ENCODE measurements around the gene IFNK. TPM values are rescaled to one million over a fixed set of nuclear protein-coding genes. Genes with fewer than 3 reads are reported as not detected.

IFNK gene
- polyA plus RNA-seq, 1 of the 3 experiments (the other 2 are of a cell fraction), result not detected

- Histone ChIP-seq H4K20me1 (ENCODE audit: insufficient read depth) (no peaks in the 10 kb centered on the region), H3K4me2 (no peak overlapping the region), H3K4me3 (ENCODE audit: low read depth in 2 of 2, low read length in 1 of 2) (no peak overlapping the region), H3K27ac (ENCODE audit: low read depth in 2 of 2, low read length in 1 of 2) (no peak overlapping the region; a peak in 1 of 4 replicates), H3K9ac (no peak overlapping the region), H2AFZ (ENCODE audit: low read depth) (no peak overlapping the region), H3K36me3 (replicated peaks in 1 of 2; ENCODE audit: control insufficient read depth in 1 of 2, insufficient read depth in 2 of 2, low read length in 1 of 2) (peaks cover 17 to 51% of the 10 kb centered on the region in 2 experiments), H3K27me3 (ENCODE audit: insufficient read depth) (no peaks in the 10 kb centered on the region), H3K4me1 (ENCODE audit: control insufficient read depth in 1 of 2, insufficient read depth in 2 of 2, low read depth in 1 of 2, low read length in 1 of 2) (no peaks in the 10 kb centered on the region; a peak in 2 of 4 replicates), H3F3A (replicated peaks; ENCODE audit: insufficient read depth) (no peaks in the 10 kb centered on the region), H3K79me2 (ENCODE audit: insufficient read depth) (peaks cover 24% of the 10 kb centered on the region; the same call in 1 of the 2 replicates), H3K9me3 (no peaks in the 10 kb centered on the region), H3K9me2 (no peaks in the 10 kb centered on the region)
- no peak for TF ChIP-seq TCF12 (IDR thresholded peaks at IDR 0.05)
- CTCF ChIA-PET, result interaction anchor here (2.2 kb wide), 1 partner anchor 233 kb away, joined by 7 read pairs; no protein-coding TSS in a partner anchor
- DNase-seq, result no peak
- POLR2A ChIA-PET, result no interaction called here
Measured at GRCh38 chr9:27565696-27566095, 41.6 kb downstream of the IFNK start.

GRCh38 chr9:27566118-27566517 lies 42.0 kb downstream of the IFNK start:
- no peaks in the 10 kb centered on the region for H4K20me1 ChIP-seq (ENCODE audit: insufficient read depth)
- H3K79me2 ChIP-seq (ENCODE audit: insufficient read depth), result peaks cover 29% of the 10 kb centered on the region
- no peak overlapping the region for H3K4me2 ChIP-seq
- no peak overlapping the region for H3K9ac ChIP-seq
- ChIA-PET POLR2A (no interaction called here), CTCF (interaction anchor here (2.2 kb wide), 1 partner anchor 233 kb away, joined by 7 read pairs; no protein-coding TSS in a partner anchor)
- H3K27ac ChIP-seq (ENCODE audit: low read depth in 2 of 2, low read length in 1 of 2), result no peak overlapping the region; a peak in 1 of 4 replicates
- no peak for DNase-seq
- no peaks in the 10 kb centered on the region for H3K9me3 ChIP-seq
- no peak overlapping the region for H3K4me3 ChIP-seq (ENCODE audit: low read depth in 2 of 2, low read length in 1 of 2)
- no peak overlapping the region for H2AFZ ChIP-seq (ENCODE audit: low read depth)
- H3K36me3 ChIP-seq (replicated peaks in 1 of 2; ENCODE audit: control insufficient read depth in 1 of 2, insufficient read depth in 2 of 2, low read length in 1 of 2), result peaks cover 13 to 47% of the 10 kb centered on the region in 2 experiments
- no peaks in the 10 kb centered on the region for H3K27me3 ChIP-seq (ENCODE audit: insufficient read depth)
- no peaks in the 10 kb centered on the region; a peak in 2 of 4 replicates for H3K4me1 ChIP-seq (ENCODE audit: control insufficient read depth in 1 of 2, insufficient read depth in 2 of 2, low read depth in 1 of 2, low read length in 1 of 2)
- no peaks in the 10 kb centered on the region for H3K9me2 ChIP-seq
- no peaks in the 10 kb centered on the region for H3F3A ChIP-seq (replicated peaks; ENCODE audit: insufficient read depth)
- WGBS (ENCODE audit: low lambda C conversion rate), result 96% methylated on average over 1 of the region's 1 CpG
- TF ChIP-seq TEAD4 (IDR thresholded peaks at IDR 0.05; ENCODE audit: borderline replicate concordance, insufficient read depth) (no peak), RFX5 (IDR thresholded peaks at IDR 0.05; ENCODE audit: low read length) (no peak), MAX (IDR thresholded peaks at IDR 0.05; ENCODE audit: low read depth) (no peak), EZH2phosphoT487 (IDR thresholded peaks at IDR 0.05; ENCODE audit: borderline replicate concordance, low read depth) (no peak), MXI1 (IDR thresholded peaks at IDR 0.05; ENCODE audit: low read depth, low read length) (no peak), USF1 (IDR thresholded peaks at IDR 0.05; ENCODE audit: borderline replicate concordance, low read depth) (no peak), TAF1 (IDR thresholded peaks at IDR 0.05; ENCODE audit: borderline replicate concordance, low read depth, low read length) (no peak), GABPA (IDR thresholded peaks at IDR 0.05; ENCODE audit: low read depth) (no peak)

GRCh38 chr9:27569406-27569805 lies 45.3 kb downstream of the IFNK start:
- H2AFZ ChIP-seq (ENCODE audit: low read depth), result no peak overlapping the region
- DNase-seq, result no peak
- 38% methylated on average over 2 of the region's 2 CpGs for WGBS (ENCODE audit: low lambda C conversion rate)
- peaks cover 42% of the 10 kb centered on the region for H3K79me2 ChIP-seq (ENCODE audit: insufficient read depth)
- ChIA-PET POLR2A (no interaction called here), CTCF (no interaction called here)
- no peaks in the 10 kb centered on the region for H3K27me3 ChIP-seq (ENCODE audit: insufficient read depth)
- no peak overlapping the region for H3K4me3 ChIP-seq (ENCODE audit: low read depth in 2 of 2, low read length in 1 of 2)
- H3K4me1 ChIP-seq (ENCODE audit: control insufficient read depth in 1 of 2, insufficient read depth in 2 of 2, low read depth in 1 of 2, low read length in 1 of 2), result peaks cover 4 to 11% of the 10 kb centered on the region in 2 experiments; a peak in 3 of 4 replicates
- no peak overlapping the region for H3K27ac ChIP-seq (ENCODE audit: low read depth in 2 of 2, low read length in 1 of 2)
- H3K9ac ChIP-seq, result no peak overlapping the region
- H3K9me3 ChIP-seq, result no peaks in the 10 kb centered on the region
- no peak overlapping the region for H3K4me2 ChIP-seq
- no peaks in the 10 kb centered on the region for H4K20me1 ChIP-seq (ENCODE audit: insufficient read depth)
- H3F3A ChIP-seq (replicated peaks; ENCODE audit: insufficient read depth), result no peaks in the 10 kb centered on the region
- no peaks in the 10 kb centered on the region for H3K9me2 ChIP-seq
- H3K36me3 ChIP-seq (replicated peaks in 1 of 2; ENCODE audit: control insufficient read depth in 1 of 2, insufficient read depth in 2 of 2, low read length in 1 of 2), result peaks cover 13 to 27% of the 10 kb centered on the region in 2 experiments
- TF ChIP-seq MXI1 (IDR thresholded peaks at IDR 0.05; ENCODE audit: low read depth, low read length) (no peak), USF2 (IDR thresholded peaks at IDR 0.05; ENCODE audit: borderline replicate concordance, low read depth, low read length) (no peak), NRF1 (IDR thresholded peaks at IDR 0.05; ENCODE audit: low read depth, low read length) (no peak), FOXJ3 (CRISPR knock-in tag; IDR thresholded peaks at IDR 0.05) (no peak), CHD2 (IDR thresholded peaks at IDR 0.05; ENCODE audit: low read length, partially characterized antibody) (no peak), SMC3 (IDR thresholded peaks at IDR 0.05; ENCODE audit: low read depth, low read length) (no peak), RCOR1 (IDR thresholded peaks at IDR 0.05; ENCODE audit: low read length) (no peak), SIN3A (IDR thresholded peaks at IDR 0.05; ENCODE audit: borderline replicate concordance, low read depth, low read length) (no peak), EP300 (IDR thresholded peaks at IDR 0.05; ENCODE audit: borderline replicate concordance in 1 of 2, low read depth in 1 of 2, low read length in 1 of 2) (no peak)
